ENCODE data around the gene MTPN. TPM values are rescaled to one million over a fixed set of nuclear protein-coding genes. Genes with fewer than 3 reads are reported as not detected.

MTPN gene
- total RNA-seq, 1 donor from 2014 or later = 114 TPM

- no peaks in the 10 kb centered on the region for H3K4me1 Mint-ChIP-seq
- no peak for TF ChIP-seq CTCF (conservative IDR thresholded peaks at IDR 0.05)
- DNase-seq (ENCODE audit: low read depth, low spot score) = no peak
- H3K9me3 Mint-ChIP-seq = no peaks in the 10 kb centered on the region
- H3K4me3 Mint-ChIP-seq = no peak overlapping the region
- no peak overlapping the region for H3K27ac Mint-ChIP-seq (ENCODE audit: unreplicated experiment)
- no peaks in the 10 kb centered on the region for H3K27me3 Mint-ChIP-seq (ENCODE audit: low read depth)
- peaks cover 7% of the 10 kb centered on the region for H3K36me3 Mint-ChIP-seq (ENCODE audit: low read depth)
These were observed 30.7 kb downstream of the MTPN start for GRCh38 chr7:135946289-135947055.

GRCh38 chr7:135944753-135945152 is 32.4 kb downstream of the MTPN start:
- no peak overlapping the region for H3K27ac Mint-ChIP-seq (ENCODE audit: unreplicated experiment)
- no peaks in the 10 kb centered on the region for H3K9me3 Mint-ChIP-seq
- H3K4me1 Mint-ChIP-seq = peaks cover 5% of the 10 kb centered on the region
- H3K36me3 Mint-ChIP-seq (ENCODE audit: low read depth) = peaks cover 5% of the 10 kb centered on the region
- H3K4me3 Mint-ChIP-seq = no peak overlapping the region
- no peak for DNase-seq (ENCODE audit: low read depth, low spot score)
- no peaks in the 10 kb centered on the region for H3K27me3 Mint-ChIP-seq (ENCODE audit: low read depth)
- no peak for TF ChIP-seq CTCF (conservative IDR thresholded peaks at IDR 0.05)

GRCh38 chr7:135943134-135943879 is 33.9 kb downstream of the MTPN start:
- H3K27ac Mint-ChIP-seq (ENCODE audit: unreplicated experiment) = no peak overlapping the region
- DNase-seq (ENCODE audit: low read depth, low spot score) = no peak
- no peaks in the 10 kb centered on the region for H3K27me3 Mint-ChIP-seq (ENCODE audit: low read depth)
- TF ChIP-seq CTCF (conservative IDR thresholded peaks at IDR 0.05) = no peak
- H3K36me3 Mint-ChIP-seq (ENCODE audit: low read depth) = peaks cover 3% of the 10 kb centered on the region
- no peak overlapping the region for H3K4me3 Mint-ChIP-seq
- H3K4me1 Mint-ChIP-seq = peaks cover 13% of the 10 kb centered on the region
- H3K9me3 Mint-ChIP-seq = no peaks in the 10 kb centered on the region

- TF ChIP-seq CTCF (conservative IDR thresholded peaks at IDR 0.05) = no peak
- Mint-ChIP-seq H3K9me3 (no peaks in the 10 kb centered on the region), H3K27ac (ENCODE audit: unreplicated experiment) (no peak overlapping the region), H3K27me3 (ENCODE audit: low read depth) (no peaks in the 10 kb centered on the region), H3K4me1 (peaks cover 13% of the 10 kb centered on the region), H3K4me3 (no peak overlapping the region), H3K36me3 (ENCODE audit: low read depth) (peaks cover 3% of the 10 kb centered on the region)
- DNase-seq (ENCODE audit: low read depth, low spot score) = no peak
These were observed 34.5 kb downstream of the MTPN start for GRCh38 chr7:135942614-135943013.

GRCh38 chr7:135940077-135941075 is 36.8 kb downstream of the MTPN start:
- DNase-seq (ENCODE audit: low read depth, low spot score) = no peak
- no peaks in the 10 kb centered on the region for H3K27me3 Mint-ChIP-seq (ENCODE audit: low read depth)
- no peak overlapping the region for H3K27ac Mint-ChIP-seq (ENCODE audit: unreplicated experiment)
- H3K4me1 Mint-ChIP-seq = peaks cover 13% of the 10 kb centered on the region
- no peaks in the 10 kb centered on the region for H3K36me3 Mint-ChIP-seq (ENCODE audit: low read depth)
- no peak overlapping the region for H3K4me3 Mint-ChIP-seq
- no peaks in the 10 kb centered on the region for H3K9me3 Mint-ChIP-seq
- no peak for TF ChIP-seq CTCF (conservative IDR thresholded peaks at IDR 0.05)
